Measurements from ENCODE around the gene CLDN18. TPM values are rescaled to one million over a fixed set of nuclear protein-coding genes. Genes with fewer than 3 reads are reported as not detected.

CLDN18 gene
- total and polyA plus RNA-seq, 2 of the 8 experiments (the other 6 are each of a cell fraction or from before 2014, with no cell fraction given), result not detected

DNA sequence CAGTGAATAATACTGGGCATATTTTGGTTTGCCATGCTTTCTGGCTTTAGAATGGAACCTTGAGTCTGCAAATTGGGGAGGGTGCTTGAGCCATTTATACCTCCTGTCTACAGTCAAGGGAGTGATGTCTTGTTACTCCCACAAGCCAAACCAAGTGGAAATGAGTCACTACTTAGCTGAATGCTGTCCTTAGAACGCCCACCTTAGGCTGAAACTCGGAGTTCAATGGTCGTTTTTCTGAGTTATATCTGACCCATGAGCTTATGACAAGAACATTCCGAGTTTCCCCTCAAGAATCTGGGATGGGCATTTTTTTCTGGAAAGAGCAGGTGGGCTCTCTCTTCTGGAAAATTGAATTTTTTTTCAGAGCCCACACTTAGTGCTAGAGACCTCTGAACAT is 17.4 kb upstream of the CLDN18 start:
- H2BK15ac ChIP-seq (ENCODE audit: low read length), result no peak overlapping the region
- H3K9ac ChIP-seq (replicated peaks in 1 of 4; ENCODE audit: extremely low read depth in 1 of 4, low read depth in 3 of 4, low read length in 3 of 4), result no peak overlapping the region
- H3K36me3 ChIP-seq (ENCODE audit: control insufficient read depth in 2 of 4, insufficient read depth in 4 of 4, low read length in 3 of 4), result no peaks in the 10 kb centered on the region
- no peak overlapping the region for H3K18ac ChIP-seq (ENCODE audit: extremely low read depth, low read length)
- no peaks in the 10 kb centered on the region for H3K23me2 ChIP-seq (ENCODE audit: low read depth, low read length)
- no peak overlapping the region for H3K4ac ChIP-seq (replicated peaks; ENCODE audit: insufficient read length, low read depth, low read length)
- H2BK120ac ChIP-seq (replicated peaks; ENCODE audit: low read depth, low read length), result no peak overlapping the region
- no peak overlapping the region for H2AK5ac ChIP-seq (ENCODE audit: low read depth, low read length)
- H3K27ac ChIP-seq (ENCODE audit: low read depth, low read length), result no peak overlapping the region
- no peaks in the 10 kb centered on the region for H3K27me3 ChIP-seq (replicated peaks in 1 of 4; ENCODE audit: control insufficient read depth in 3 of 4, extremely low read depth in 1 of 4, insufficient read depth in 3 of 4, low read length in 3 of 4)
- no peak overlapping the region for H3K4me2 ChIP-seq (ENCODE audit: insufficient read depth in 1 of 2, low read depth in 2 of 2, low read length in 2 of 2)
- no peak overlapping the region for H2AFZ ChIP-seq (ENCODE audit: low read length)
- H2BK20ac ChIP-seq (ENCODE audit: low read length), result no peak overlapping the region
- H3K79me2 ChIP-seq (ENCODE audit: control insufficient read depth in 1 of 2, insufficient read depth in 2 of 2, low read length in 2 of 2), result no peaks in the 10 kb centered on the region
- POLR2A ChIA-PET (ENCODE audit: partially characterized antibody), result no interaction called here
- no peak overlapping the region for H3K4me3 ChIP-seq (ENCODE audit: extremely low read depth in 1 of 4, insufficient read depth in 2 of 4, low read depth in 3 of 4, low read length in 4 of 4)
- H2BK12ac ChIP-seq (ENCODE audit: low read depth, low read length), result no peak overlapping the region
- H3K23ac ChIP-seq (ENCODE audit: insufficient read length), result no peak overlapping the region
- no peak for DNase-seq (ENCODE audit: low read depth in 1 of 2, low spot score in 2 of 2)
- H3K9me3 ChIP-seq (ENCODE audit: insufficient read depth in 2 of 2, low read depth in 1 of 2, low read length in 1 of 2), result 0 out of 4 replicates have a peak, but pooled peaks cover 0 to 3% of the 10 kb centered on the region in 2 experiments
- H3K56ac ChIP-seq (replicated peaks; ENCODE audit: insufficient read length, low read depth, low read length), result no peak overlapping the region
- no peak overlapping the region for H2BK5ac ChIP-seq (ENCODE audit: low read depth, low read length)
- no peak overlapping the region for H4K8ac ChIP-seq (ENCODE audit: extremely low read depth, insufficient read depth, low read length)
- no peaks in the 10 kb centered on the region for H3K4me1 ChIP-seq (replicated peaks in 1 of 4; ENCODE audit: control insufficient read depth in 3 of 4, insufficient read depth in 4 of 4, low read length in 3 of 4)
- no peak overlapping the region for H4K5ac ChIP-seq (ENCODE audit: insufficient read length, low read depth, low read length)
- WGBS, 2 experiments (ENCODE audit: extremely low coverage in 1 of 2, insufficient coverage in 1 of 2, insufficient read length in 1 of 2, insufficient replicate concordance in 2 of 2, low coverage in 1 of 2, low lambda C conversion rate in 2 of 2, missing lambda C conversion rate in 1 of 2), result 85% methylated on average over 4 of the region's 4 CpGs; no CpG with 5 or more reads in 1 of the 2 experiments
- no peaks in the 10 kb centered on the region for H3K79me1 ChIP-seq (ENCODE audit: low read depth, low read length)
- H4K20me1 ChIP-seq (replicated peaks in 1 of 2; ENCODE audit: control insufficient read depth in 1 of 2, insufficient read depth in 2 of 2, low read length in 2 of 2), result no peaks in the 10 kb centered on the region
- H4K91ac ChIP-seq (replicated peaks; ENCODE audit: insufficient read length, low read length), result no peak overlapping the region
- CTCF ChIA-PET (ENCODE audit: partially characterized antibody), result interaction anchor here (1.8 kb wide), 1 partner anchor 60 kb away, joined by 5 read pairs; no protein-coding TSS in a partner anchor
- no peak for FAIRE-seq
- no peak overlapping the region for H3K14ac ChIP-seq (ENCODE audit: insufficient read length)
- TF ChIP-seq PHF8 (conservative IDR thresholded peaks at IDR 0.05; ENCODE audit: low read depth, low read length), result no peak
- no peak for TF ChIP-seq SUZ12 (IDR thresholded peaks at IDR 0.05; ENCODE audit: low read length)
